DMS53 treated with DMSO at 0.1 percent for 48 hours (cell line): ENCODE data around the gene CFAP46.
"Not testable (repeated sequence)": the region's sequence is repeated elsewhere in the genome, so short reads cannot be mapped to it uniquely, and the experiment has no call there.

Experiments
- DNase-seq: peaks from one replicate; lab custom pipeline; 2025; ENCODE audit not compliant: unreplicated experiment; lab: John Stamatoyannopoulos, UW

The CFAP46 gene

GRCh38 chr10:132915411-132915810 is 27.0 kb downstream of the CFAP46 start:
- no peak for DNase-seq

DNA sequence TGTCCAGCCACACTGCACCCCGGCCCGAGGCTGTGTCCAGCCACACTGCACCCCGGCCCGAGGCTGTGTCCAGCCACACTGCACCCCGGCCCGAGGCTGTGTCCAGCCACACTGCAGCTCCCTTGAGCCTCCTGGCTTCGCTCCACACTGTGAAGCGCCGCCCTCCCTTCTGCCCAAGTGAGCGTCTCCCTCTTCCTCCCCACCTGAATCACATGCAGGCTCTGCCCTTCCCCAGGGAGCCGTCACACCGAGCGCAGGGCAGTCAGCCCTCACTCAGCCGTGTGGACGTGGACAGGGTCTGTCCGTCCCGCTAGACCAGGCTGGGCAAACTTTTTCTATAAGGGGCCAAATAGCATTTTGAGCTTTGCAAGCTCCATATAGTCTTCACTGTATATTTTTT is 27.6 kb downstream of the CFAP46 start:
- no peak for DNase-seq

DNA sequence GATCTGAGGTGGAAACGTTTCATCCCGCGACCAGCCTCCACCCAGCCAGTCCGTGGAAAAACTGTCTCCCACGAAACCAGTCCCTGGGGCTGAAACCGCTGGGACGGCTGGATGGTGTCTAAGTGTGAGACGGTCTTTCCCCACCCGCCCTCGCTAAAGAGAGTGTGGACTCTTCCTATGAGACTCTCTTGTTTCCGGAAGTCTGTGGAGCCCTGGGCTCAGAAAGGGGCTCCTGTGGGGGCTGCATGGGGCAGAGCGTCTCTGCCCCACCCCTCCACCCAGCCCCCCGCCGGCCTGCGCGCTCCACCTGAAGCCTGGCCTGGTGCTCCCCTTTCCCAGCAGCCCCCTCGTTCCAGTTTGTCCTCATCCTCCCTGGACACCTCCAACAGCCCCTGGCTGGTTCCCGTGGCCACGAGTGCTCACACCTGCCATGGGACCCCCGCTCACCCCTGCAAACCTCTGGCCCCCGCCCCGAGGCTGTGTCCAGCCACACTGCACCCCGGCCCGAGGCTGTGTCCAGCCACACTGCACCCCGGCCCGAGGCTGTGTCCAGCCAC is 28.7 kb downstream of the CFAP46 start:
- DNase-seq: no peak

DNA sequence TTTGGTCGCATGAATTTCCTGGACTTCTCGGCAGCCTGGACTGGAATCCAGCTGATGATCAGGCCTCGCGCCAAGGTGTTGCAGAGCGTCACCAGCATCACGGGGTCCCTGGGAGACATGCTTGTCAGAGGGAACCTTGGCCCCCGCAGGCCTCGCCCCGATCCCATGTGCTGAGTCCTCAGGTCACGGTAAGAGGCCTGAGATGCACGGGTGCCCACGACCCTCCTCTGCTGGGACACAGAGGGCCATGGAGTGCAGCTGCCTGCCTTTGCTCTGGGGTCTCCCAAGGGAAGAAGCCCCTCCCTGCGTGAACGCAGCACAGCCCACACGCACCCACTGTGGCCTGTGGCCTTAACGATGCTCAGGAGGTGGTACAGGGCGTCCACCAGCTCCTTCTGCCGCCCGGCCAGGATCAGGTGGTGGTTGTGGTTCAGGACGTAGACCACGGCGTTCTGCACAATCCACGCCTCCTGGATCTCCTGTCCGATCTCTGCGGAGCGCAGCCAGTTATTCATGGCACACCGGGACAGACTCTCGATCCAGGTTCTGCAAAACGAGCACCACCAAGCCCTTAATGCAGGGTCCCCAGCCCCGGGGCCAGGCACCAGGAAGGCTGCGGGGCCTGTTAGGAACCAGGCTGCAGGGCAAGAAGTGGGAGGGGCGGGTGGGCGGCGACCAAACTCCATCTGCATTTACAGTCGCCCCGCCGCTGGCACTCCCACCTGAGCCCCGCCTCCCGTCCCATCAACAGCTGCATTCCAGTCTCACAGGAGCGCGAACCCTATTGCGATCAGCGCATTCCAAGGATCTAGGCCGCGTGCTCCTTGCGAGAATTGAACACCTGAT is 29.4 kb downstream of the CFAP46 start:
- no peak for DNase-seq

DNA sequence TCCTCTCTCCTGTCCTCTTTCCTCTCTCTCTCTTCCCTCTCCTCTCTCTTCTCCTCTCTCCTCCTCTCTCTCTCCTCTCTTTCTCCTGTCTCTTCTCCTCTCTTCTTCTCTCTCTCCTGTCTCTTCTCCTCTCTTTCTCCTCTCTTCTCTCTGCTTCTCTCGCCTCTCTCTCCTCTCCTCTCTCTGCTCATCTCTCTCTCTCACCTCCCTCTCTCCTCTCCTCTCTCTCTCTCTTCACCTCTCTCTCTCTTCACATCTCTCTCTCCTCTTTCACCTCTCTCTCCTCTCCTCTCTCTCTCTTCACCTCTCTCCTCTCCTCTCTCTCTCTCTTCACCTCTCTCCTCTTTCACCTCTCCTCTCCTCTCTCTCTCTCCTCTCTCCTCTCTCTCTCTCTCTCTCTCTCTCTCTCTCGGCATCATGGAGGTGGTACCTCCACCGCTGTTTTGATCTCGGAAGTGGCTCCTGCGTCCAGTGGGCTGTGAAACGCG is 30.1 kb downstream of the CFAP46 start:
- DNase-seq: no peak

GRCh38 chr10:132911786-132912097 is 30.6 kb downstream of the CFAP46 start:
- DNase-seq: no peak

DNA sequence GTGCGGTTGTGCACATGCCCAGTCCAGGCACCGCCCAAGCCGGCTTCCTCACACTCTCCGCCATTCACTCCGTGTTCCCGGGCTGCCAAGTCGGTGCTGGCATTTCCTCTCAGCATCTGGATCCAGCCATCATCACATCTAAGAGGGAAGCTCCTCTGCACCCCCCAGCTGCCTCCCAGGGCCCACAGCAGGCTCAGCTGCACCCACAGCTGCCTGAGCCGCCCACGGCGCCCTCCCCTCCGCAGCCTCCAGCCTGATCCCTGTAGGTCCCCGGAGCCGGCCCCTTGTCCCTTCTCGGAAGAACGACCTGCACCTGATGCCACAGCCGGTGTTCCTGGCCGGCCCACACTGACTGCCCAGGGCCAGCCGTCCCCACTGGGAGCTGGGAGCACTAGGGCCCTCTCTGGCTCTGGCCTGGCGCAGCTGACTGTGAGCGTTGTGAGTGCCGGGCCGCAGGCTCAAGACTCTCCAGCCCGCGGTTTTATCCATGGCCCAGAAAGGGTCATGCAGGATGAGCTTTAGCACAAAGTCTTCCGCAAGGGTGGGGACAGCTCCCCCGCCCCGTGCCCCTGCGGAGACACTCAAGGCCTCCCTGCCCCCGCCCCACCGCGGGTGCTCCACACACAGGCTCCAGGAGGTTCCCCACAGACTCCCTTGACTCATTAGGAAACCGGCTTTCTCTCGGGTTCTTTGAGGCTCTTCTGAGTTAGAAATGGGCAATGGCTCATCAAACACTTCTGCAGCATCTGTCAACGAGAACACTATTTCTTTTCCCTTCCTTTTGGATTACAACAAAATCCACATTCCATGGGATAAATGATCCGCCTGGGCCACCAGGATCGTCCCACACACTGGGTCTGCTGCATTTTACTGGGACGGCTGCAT is 31.2 kb downstream of the CFAP46 start:
- no peak for DNase-seq

- no peak for DNase-seq
Observed at GRCh38 chr10:132910186-132910880, 32.0 kb downstream of the CFAP46 start.

- DNase-seq: no peak
Observed at GRCh38 chr10:132909491-132910071, 32.8 kb downstream of the CFAP46 start.

- DNase-seq: no peak
Observed at GRCh38 chr10:132908621-132909295, 33.6 kb downstream of the CFAP46 start.

DNA sequence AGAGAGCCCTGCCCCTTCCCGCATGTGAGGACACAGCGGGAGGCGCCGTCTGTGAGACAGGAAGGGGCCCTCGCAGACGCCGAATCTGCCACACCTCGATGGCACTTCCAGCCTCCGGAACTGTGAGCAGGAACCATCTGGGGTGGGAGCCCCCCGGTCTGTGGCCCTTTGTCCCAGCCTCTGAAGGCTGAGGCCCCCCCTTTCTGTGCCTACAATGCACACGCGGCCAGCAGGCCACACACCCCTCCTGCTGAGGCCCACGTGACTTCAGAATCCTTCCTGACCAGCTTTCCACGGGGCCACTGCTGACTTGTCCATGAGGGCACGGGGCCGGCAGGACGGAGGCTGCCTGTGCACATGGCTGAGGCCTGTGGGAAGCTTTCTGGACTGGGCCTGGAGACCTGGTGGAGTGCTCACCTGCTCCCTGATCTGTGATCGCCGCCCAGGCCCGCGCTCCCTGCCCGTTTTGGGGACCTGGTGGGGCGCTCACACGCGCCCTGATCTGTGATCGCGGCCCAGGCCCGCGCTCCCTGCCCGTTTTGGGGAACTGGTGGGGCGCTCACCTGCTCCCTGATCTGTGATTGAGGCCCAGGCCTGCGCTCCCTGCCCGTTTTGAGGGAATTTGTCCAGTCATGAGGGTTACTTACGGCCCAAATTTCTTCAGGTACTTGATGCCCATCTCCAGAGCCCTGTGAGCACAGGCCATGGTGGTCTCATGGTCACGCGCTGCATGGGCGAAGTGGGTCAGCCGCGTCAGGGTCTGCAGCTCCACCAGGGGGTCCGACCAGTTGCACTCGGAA is 34.3 kb downstream of the CFAP46 start:
- no peak for DNase-seq

GRCh38 chr10:132906836-132907235 is 35.5 kb downstream of the CFAP46 start:
- no peak for DNase-seq

DNA sequence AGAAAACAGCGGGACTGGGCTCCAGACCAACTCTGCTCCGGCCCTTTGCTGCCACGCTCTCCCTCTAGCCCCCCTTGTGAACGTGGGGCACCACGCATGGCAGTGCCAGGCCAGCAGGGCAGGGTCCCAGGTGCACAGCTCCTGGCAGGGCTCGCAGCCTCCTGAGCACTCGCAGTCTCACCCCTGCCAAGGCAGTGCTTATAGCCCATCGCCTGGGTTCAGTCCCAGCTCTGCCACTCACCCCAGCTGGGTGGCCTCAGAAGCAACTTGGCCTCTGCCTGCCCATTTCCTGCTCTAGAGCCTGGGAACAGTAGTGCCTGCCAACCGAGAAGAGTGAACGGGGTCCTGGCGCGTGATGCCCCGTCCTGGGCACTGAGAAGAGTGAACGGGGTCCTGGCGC is 36.3 kb downstream of the CFAP46 start:
- DNase-seq: no peak

- no peak for DNase-seq
Observed at GRCh38 chr10:132905661-132906060, 36.7 kb downstream of the CFAP46 start.

GRCh38 chr10:132904814-132905649 is 37.3 kb downstream of the CFAP46 start:
- DNase-seq: no peak

- DNase-seq: no peak
Observed at GRCh38 chr10:132904181-132904813, 38.1 kb downstream of the CFAP46 start.

DNA sequence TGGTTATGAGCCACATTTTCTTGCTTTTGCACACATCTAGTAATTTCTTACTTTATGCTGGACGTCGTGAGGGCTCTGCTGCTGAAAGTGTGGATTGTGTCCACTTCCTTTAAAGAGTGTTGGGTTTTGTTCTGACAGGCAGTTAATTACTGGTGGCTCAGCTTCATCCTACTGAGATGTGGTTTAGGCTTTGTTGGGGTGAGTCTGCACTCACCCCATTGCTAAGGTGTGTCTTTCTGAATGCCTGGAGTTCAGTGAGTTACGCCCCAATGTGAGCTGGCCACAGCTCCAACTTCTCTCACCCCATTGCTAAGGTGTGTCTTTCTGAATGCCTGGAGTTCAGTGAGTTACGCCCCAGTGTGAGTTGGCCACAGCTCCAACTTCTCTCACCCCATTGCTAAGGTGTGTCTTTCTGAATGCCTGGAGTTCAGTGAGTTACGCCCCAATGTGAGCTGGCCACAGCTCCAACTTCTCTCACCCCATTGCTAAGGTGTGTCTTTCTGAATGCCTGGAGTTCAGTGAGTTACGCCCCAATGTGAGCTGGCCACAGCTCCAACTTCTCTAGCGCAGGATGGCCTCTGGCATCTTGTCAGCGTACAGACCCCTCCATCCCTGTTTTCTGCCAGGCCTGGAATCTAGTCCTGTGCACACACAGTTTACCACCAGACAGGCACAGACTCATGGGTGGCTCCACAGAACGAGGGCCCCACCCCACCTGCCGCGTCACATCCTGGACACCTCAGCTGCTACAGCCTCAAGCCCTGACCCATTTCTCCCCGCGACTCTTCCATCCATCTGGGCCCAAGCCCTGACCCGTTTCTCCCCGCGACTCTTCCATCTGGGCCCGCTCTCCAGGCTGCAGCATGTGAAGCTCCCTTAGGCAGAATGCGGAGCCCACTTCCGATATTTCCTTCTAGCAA is 39.5 kb downstream of the CFAP46 start:
- DNase-seq: not testable (repeated sequence)
